ENCODE results near the gene WASF2. TPM values are rescaled to one million over a fixed set of nuclear protein-coding genes. Genes with fewer than 3 reads are reported as not detected.

The WASF2 gene
- total RNA-seq, 2 donors from 2014 or later: 60.1 to 83.7 TPM

DNA sequence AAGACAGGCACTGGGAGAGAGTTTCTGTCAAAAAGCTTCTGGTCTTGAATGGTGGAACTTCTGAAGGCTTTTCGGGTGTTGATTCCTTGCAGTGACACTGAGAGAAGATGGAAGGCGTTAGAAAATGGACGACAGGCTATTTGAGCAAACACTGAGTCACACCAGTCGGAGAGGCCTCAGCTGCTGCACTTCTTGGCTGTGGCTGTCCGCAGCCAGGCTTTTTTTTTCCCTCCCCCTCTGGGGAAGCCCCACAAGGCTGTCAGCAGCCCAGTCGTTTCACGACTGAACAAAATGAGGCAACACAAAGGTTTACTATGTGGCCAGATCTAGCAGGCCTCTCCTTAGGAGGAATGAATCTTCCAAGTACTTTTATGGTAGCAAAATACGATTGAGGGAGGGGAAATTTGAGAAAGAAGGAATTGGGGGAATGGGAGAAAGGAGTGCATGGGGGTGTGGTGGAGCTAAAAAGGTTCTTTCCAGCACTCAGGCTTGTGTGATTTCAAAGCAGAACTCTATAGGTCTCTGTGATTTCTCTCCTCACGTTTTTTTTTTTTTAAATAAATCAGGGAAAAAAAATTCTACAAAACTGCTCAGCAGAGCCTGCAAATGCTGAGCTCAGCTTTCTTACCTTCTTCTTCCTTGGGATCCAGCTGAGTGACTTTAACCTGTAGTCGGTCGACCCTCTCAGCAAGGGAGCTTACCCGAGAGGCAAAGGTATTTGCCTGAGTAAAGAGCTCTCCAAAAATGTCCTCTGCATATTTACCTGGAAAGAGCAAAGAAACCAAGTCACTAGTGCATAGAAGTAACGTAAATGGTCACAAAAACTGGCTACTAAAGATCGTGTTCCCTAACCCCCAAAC is 71.4 kb downstream of the WASF2 start:
- Histone ChIP-seq H3K4me3 (no peak overlapping the region), H3K9me3 (no peaks in the 10 kb centered on the region), H3K27ac (peak overlapping the region; percentile 49 to 83), H3K27me3 (replicated peaks; ENCODE audit: insufficient read depth) (no peaks in the 10 kb centered on the region), H3K36me3 (peaks cover 37% of the 10 kb centered on the region), H3K4me1 (ENCODE audit: control insufficient read depth in 1 of 2, low read depth in 2 of 2) (peaks cover 26 to 49% of the 10 kb centered on the region in 2 donors)
- peak; percentile 79 for ATAC-seq (ENCODE audit: insufficient number of reproducible peaks, low FRiP score, low read depth)
- TF ChIP-seq, protein P1, sequence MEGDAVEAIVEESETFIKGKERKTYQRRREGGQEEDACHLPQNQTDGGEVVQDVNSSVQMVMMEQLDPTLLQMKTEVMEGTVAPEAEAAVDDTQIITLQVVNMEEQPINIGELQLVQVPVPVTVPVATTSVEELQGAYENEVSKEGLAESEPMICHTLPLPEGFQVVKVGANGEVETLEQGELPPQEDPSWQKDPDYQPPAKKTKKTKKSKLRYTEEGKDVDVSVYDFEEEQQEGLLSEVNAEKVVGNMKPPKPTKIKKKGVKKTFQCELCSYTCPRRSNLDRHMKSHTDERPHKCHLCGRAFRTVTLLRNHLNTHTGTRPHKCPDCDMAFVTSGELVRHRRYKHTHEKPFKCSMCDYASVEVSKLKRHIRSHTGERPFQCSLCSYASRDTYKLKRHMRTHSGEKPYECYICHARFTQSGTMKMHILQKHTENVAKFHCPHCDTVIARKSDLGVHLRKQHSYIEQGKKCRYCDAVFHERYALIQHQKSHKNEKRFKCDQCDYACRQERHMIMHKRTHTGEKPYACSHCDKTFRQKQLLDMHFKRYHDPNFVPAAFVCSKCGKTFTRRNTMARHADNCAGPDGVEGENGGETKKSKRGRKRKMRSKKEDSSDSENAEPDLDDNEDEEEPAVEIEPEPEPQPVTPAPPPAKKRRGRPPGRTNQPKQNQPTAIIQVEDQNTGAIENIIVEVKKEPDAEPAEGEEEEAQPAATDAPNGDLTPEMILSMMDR (IDR thresholded peaks at IDR 0.05): no peak
- no peak for DNase-seq (ENCODE audit: low spot score)

GRCh38 chr1:27417713-27418112 is 72.3 kb downstream of the WASF2 start:
- peaks cover 46% of the 10 kb centered on the region for H3K36me3 ChIP-seq
- TF ChIP-seq, protein P1 (IDR thresholded peaks at IDR 0.05): no peak
- ATAC-seq (ENCODE audit: insufficient number of reproducible peaks, low FRiP score, low read depth) (no peak), DNase-seq (ENCODE audit: low spot score) (no peak)
- no peaks in the 10 kb centered on the region for H3K9me3 ChIP-seq
- H3K27ac ChIP-seq: peak overlapping the region; percentile 49 to 83
- H3K4me1 ChIP-seq (ENCODE audit: control insufficient read depth in 1 of 2, low read depth in 2 of 2): peaks cover 26 to 47% of the 10 kb centered on the region in 2 donors
- no peaks in the 10 kb centered on the region for H3K27me3 ChIP-seq (replicated peaks; ENCODE audit: insufficient read depth)
- no peak overlapping the region for H3K4me3 ChIP-seq

DNA sequence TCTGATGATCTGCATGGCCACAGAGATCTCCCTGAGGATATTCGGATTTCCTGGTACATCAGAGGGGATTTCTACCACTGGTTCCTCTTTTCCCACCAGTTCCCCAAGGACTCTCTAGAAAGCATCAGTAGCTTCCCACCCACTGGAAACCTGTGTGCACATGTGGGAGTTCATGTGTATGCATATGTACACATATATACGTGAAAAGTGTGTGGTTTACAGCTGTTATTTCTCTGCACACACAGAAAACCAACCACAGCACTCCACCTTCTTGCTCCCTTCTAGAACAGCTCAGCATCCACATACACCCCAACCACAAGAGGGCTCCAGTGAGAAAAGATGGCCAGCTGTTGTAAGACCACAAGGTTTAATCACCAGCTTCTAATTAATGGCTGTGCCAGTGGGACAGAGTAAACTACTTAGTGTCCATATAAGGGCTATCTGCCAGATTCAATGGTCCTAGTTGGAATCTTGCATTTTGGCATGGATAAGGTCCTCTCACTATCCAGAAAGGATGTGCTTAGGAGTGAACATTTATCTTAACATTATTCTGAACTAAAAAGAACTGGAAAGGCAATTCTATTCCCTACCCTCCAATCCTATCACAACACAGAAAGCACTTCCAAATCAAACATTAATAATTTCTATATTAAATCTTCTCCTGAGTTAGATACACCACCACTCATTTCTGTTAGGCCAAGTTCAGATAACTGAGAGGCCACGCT is 73.4 kb downstream of the WASF2 start:
- DNase-seq (ENCODE audit: low spot score) (no peak), ATAC-seq (ENCODE audit: insufficient number of reproducible peaks, low FRiP score, low read depth) (no peak)
- H3K4me3 ChIP-seq: no peak overlapping the region
- H3K36me3 ChIP-seq: peaks cover 55% of the 10 kb centered on the region
- TF ChIP-seq, protein P1 (IDR thresholded peaks at IDR 0.05): peak; percentile 44
- H3K27me3 ChIP-seq (replicated peaks; ENCODE audit: insufficient read depth): no peaks in the 10 kb centered on the region
- no peak overlapping the region for H3K27ac ChIP-seq
- H3K4me1 ChIP-seq (ENCODE audit: control insufficient read depth in 1 of 2, low read depth in 2 of 2): peaks cover 24 to 39% of the 10 kb centered on the region in 2 donors
- no peaks in the 10 kb centered on the region for H3K9me3 ChIP-seq

- Histone ChIP-seq H3K27me3 (replicated peaks; ENCODE audit: insufficient read depth) (no peaks in the 10 kb centered on the region), H3K4me1 (ENCODE audit: control insufficient read depth in 1 of 2, low read depth in 2 of 2) (peaks cover 17 to 22% of the 10 kb centered on the region in 2 donors), H3K27ac (no peak overlapping the region), H3K36me3 (peaks cover 75% of the 10 kb centered on the region), H3K4me3 (no peak overlapping the region), H3K9me3 (no peaks in the 10 kb centered on the region)
- DNase-seq (ENCODE audit: low spot score) (no peak), ATAC-seq (ENCODE audit: insufficient number of reproducible peaks, low FRiP score, low read depth) (no peak)
- TF ChIP-seq, protein P1 (IDR thresholded peaks at IDR 0.05): no peak
Measured at GRCh38 chr1:27414091-27414490, 75.9 kb downstream of the WASF2 start.

DNA sequence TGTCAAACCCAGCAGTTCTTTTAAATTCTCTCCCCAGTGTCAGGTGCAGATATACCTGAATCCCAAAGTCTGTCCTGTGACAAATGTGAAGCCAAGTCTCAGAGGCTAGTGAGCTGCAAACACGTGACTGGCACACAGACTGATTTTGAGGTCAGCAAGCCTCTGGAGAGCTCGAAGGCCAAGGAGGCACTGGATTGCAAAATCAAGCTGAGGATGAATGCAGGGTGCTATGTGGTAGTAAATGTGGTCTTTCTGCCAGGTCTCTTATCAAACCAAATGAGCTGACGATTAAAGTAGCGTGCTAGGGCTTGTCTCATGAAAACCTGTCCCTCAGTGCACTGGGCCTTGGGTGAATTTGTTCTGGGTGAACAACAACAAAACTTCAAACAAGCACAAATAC is 77.0 kb downstream of the WASF2 start:
- H3K4me1 ChIP-seq (ENCODE audit: control insufficient read depth in 1 of 2, low read depth in 2 of 2): peaks cover 6 to 11% of the 10 kb centered on the region in 2 donors
- peaks cover 81% of the 10 kb centered on the region for H3K36me3 ChIP-seq
- DNase-seq (ENCODE audit: low spot score): no peak
- TF ChIP-seq, protein P1 (IDR thresholded peaks at IDR 0.05): no peak
- H3K27me3 ChIP-seq (replicated peaks; ENCODE audit: insufficient read depth): no peaks in the 10 kb centered on the region
- H3K9me3 ChIP-seq: no peaks in the 10 kb centered on the region
- no peak overlapping the region for H3K27ac ChIP-seq
- no peak overlapping the region for H3K4me3 ChIP-seq
- ATAC-seq (ENCODE audit: insufficient number of reproducible peaks, low FRiP score, low read depth): no peak
